Nucleus accumbens (tissue), 56 donors: ENCODE data around the gene JTB.
"Not testable (repeated sequence)": the region's sequence is repeated elsewhere in the genome, so short reads cannot be mapped to it uniquely, and the experiment has no call there.

Source experiments
- DNase-seq, 56 donors: peaks; one replicate each; lab custom pipeline; 2025; lab: John Stamatoyannopoulos, UW

JTB gene

GRCh38 chr1:153981735-153982134 lies 4.3 kb upstream of the JTB start:
- DNase-seq: not testable (repeated sequence)

DNA sequence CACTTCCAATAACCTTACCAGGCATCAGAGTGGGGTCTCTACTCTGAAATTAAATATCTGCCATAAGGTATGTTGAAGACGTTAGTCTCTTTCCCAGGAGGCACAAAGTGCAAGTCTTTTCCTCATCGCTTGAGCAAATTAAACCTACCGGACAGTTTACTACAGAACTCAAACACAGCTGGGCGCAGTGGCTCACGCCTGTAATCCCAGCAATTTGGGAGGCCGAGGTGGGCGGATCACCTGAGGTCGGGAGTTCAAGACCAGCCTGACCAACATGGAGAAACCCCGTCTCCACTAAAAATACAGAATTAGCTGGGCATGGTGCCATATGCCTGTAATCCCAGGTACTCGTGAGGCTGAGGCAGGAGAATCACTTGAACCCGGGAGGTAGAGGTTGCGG lies 1.6 kb upstream of the JTB start:
- not testable (repeated sequence) for DNase-seq

- DNase-seq: no peak
Observed at GRCh38 chr1:153978274-153978909, 918 bp upstream of the JTB start.

DNA sequence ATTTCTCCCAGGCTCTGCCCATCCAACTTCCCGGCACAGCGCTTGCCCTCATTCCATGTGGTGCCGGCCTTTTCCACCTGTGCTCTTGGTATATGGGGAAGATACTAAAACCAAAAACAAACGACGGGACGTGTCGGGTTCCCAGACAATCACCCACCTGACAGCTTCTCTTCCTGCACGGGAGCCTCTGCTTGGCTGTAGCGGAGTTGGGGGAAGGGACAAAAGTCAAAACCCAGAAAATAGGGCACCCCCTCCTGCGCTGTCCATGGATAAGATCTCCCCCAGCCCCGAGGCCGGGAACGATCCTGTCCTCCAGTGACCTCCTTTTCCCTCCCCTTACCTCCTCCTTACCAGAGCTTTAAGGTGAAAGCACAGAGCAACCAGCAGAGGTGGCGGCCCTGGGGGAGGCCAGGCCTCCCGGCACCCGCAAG lies 640 bp downstream of the JTB start:
- no peak for DNase-seq

DNA sequence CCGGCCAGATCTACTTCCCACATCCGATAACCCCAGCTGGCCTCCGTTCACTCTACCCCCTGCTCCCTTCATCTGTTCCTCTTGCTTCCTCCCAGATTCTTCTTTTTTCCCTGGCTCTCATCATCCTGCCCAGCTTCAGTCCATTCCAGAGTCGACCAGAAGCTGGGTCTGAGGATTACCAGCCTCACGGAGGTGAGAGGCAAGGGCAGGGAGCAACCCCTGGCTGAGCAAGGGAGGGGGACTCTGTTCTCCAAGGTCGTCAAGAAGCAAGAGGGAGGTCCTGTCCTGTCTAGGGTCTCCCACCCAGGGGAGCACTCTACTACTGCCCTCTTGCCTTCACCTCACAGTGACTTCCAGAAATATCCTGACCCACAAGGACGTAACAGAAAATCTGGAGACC lies 3.9 kb downstream of the JTB start:
- DNase-seq: no peak

DNA sequence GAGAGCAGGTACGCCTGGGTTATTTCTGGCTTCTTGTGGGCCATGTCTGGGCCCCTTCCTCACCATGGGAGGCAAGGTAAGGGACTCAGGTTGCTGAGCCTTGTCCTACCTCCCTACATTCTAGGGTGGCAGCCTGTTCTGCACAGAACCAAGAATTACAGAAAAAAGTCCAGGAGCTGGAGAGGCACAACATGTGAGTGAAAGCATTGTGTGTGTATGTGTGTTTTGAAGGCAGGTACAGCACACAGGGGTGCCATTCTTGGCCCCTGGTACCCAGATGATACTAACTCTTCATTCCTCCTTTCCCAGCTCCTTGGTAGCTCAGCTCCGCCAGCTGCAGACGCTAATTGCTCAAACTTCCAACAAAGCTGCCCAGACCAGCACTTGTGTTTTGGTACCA lies 4.4 kb downstream of the JTB start:
- no peak for DNase-seq

DNA sequence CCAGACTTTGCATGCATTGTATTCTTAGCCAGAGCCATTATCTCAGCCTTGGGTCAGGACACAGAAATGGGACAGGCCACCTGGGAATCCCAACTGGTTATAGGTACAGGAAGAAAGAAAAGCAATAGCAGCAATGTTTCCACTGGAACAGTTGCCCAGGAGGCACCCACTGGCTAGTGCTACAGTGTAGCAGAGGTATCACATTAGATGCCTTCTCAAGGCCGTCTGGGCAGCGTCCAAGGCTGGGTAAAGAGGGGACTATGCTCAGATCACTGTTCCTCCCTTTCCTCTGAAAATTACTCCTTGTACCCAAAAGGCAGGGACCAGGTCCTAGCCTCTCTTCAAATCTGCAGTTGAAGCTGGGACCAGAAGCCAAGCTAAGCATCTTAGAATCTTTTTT lies 7.1 kb downstream of the JTB start:
- DNase-seq: no peak

DNA sequence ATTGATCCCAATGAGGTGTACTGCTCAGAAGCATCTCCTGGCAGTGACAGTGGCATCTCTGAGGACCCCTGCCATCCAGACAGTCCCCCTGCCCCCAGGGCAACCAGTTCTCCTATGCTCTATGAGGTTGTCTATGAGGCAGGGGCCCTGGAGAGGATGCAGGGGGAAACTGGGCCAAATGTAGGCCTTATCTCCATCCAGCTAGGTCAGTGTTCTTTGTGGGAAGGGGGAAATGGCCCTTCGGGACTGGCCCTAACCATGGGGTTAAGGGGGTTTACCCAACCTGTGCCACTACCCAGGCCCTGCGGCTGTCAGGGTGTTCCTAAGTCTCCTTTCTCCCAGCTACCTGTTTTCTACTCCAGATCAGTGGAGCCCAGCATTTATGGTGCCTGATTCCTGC lies 8.5 kb downstream of the JTB start:
- no peak for DNase-seq

GRCh38 chr1:153968408-153968807 lies 9.1 kb downstream of the JTB start:
- no peak for DNase-seq

GRCh38 chr1:153968000-153968363 lies 9.5 kb downstream of the JTB start:
- DNase-seq: no peak

DNA sequence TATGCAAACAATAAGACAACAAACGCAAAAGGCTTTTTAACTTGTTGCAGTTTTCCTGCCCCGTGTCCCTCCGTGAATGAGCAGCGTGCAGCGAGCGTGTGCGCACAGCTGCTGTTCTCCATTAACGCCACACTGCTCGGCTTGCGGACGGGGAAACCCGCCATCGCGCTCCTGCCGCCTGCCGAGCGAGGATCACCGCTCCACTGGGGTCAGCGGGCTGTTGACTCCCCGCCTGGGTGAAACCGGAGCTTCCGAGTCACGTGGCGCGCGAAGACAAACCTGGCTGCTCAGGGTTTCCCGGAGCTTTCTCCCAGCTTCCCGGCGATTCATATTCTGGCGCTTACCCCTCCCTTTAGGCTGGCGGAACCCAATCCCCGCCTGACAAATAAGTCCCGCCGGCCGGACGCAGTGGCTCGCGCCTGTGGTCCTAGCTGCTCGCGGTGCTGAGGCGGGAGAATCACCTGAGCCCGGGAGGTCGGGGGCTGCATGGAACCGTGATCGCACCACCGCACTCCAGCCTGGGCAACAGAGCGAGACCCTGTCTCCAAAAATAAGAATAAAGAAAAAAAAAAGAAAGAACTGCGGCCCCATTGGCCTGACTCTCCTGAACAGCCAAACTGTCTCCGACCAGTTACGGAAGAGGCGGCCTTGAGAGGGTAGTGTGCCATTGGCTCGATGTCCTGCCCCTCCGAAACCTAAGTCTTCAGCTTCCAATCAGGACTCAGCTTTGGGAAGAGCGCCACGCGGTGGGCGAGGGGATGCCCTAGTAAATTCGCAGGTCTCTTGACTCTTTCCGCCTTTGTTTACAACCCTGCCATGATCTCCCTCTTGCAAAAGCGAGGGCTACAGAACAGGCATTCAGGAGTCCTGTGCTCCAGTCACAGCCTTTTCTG lies 10.1 kb downstream of the JTB start, which contains the start of gene CREB3L4:
Gene CREB3L4 (plus strand): TSS at position 796 of the 893 bp plus-strand sequence. CDS start 624 bp downstream, outside the sequence.
- peak; percentile 52 to 96 (median 89) for DNase-seq

GRCh38 chr1:153963850-153964331 lies 13.6 kb downstream of the JTB start:
- peak in 2 of 56 donors; percentile 50 to 51 for DNase-seq

DNA sequence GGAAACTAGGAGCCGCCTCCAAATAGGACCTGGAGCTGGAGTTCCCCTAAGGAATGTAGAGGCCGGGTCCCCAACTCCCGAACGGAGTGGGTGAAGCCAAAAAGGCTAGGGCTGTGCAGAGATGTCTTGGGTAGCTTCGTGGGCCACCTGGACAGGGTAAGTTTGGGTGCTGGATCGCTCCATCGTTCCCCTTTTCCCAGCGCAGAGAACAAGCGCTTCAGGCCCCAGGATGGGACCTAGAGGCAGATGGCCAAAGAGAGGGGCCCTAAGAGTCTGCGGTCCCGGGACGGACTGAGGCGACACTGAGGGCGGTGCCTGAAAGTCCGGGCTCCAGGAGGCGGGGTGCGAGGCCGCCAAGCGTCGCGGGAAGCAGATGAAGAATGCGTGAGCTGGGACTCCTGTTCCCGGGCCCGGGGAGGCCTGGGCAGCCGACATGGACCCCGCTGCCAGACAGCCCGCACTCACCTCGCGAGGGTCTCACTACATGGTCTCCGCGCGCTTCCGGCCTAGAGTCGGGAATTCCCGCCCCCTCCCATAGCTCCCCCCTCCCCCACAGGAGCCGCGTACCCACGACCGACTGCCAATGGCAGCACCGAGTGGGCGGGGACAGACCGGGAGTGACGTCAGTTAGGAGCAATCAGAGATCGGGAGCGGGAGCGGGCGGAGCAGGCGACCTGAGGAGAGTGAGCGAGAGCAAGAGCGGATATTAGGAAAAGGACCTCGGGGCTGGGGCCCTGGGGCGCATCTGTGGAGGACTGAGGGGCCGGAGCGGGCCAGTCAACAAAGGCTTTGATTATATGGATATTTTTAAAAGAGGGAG lies 14.2 kb downstream of the JTB start, which contains the start of gene SLC39A1:
Gene SLC39A1 (minus strand): TSS at position 508 of the 820 bp plus-strand sequence. CDS start 822 bp downstream, outside the sequence.
- DNase-seq: peak; percentile 71 to 99 (median 95)

DNA sequence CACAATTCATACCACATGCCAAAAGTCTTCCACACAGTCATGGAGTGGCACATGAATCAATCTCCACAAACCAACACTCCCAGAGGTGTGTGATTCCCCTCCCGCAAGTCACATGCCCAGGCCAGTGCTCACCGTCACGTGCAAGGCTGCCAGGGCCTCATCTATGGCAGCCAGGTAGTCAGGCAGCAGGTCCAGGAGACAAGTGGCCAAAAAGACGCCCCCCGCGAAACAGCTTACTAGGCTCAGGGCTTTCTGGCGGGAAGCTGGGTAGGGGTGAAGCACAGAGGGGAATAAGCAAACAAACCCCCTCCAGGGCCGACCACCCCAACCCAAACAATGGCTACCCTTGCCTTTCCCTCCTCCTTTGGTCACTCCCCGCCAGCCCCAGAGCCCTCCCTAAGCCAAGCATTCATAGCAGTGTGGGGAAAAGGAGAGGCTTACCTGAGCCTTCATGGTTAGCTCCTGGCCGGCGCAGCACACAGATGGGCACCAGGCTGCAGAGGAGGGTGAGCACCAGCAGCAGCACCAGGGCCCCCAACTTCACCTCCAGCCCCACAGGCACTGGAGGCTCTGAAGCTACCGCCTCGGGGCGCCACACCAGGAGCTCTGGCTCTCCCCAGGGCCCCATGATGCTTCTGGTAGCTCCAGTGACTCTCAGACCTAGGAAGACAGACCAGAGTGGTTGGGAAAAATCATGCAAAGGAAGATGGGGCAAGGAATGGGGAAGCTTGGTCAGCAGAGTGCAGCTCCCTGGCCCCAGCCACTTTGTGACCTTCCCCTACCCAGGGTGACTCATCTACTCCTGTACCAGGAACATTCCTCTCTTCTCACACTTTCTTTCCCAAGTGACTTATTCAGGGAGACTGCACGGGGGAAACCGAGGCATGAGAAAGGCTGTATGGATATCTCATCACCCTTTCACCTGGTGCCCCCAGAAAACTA lies 15.1 kb downstream of the JTB start:
- DNase-seq: no peak

GRCh38 chr1:153961421-153961820 lies 16.1 kb downstream of the JTB start:
- no peak for DNase-seq

DNA sequence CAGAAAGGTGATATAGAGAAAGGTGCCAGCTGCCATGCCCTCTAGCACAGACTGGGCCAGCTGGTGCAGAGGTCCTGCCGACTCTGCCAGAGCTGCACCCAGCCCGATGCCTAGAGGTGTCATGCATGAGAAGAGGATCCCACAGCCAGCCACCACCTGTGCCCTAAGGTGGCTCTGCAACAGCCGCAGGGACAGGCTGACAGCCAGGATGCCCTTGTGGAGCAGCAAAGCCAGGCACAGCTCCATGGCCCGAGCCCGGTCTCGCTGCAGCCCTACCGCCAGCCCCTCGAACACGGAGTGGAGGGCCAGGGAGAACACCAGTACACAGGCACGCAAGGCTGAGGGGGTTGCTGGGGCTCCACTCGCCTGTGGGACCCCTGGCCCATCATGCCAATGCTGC lies 17.3 kb downstream of the JTB start:
- DNase-seq: no peak

DNA sequence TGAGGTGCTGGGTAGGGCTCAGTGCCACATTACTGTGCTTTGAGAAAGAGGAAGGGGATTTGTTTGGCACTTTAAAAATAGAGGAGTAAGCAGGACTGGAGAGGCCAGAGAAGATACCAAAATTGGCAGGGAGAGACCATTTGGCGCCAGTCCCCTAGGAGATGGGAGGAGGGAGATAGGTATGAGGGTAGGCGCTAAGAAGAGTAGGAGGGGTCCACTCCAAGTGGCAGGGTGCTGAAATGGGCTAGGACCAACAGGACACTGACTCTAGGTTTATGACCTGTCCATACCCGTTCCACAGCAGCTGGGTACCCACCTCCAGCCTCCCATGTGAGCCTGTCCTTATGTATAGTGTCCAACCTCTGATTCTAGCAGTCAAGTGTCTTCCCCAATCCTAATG lies 18.0 kb downstream of the JTB start:
- no peak for DNase-seq

GRCh38 chr1:153958961-153959260 lies 18.6 kb downstream of the JTB start:
- no peak for DNase-seq

DNA sequence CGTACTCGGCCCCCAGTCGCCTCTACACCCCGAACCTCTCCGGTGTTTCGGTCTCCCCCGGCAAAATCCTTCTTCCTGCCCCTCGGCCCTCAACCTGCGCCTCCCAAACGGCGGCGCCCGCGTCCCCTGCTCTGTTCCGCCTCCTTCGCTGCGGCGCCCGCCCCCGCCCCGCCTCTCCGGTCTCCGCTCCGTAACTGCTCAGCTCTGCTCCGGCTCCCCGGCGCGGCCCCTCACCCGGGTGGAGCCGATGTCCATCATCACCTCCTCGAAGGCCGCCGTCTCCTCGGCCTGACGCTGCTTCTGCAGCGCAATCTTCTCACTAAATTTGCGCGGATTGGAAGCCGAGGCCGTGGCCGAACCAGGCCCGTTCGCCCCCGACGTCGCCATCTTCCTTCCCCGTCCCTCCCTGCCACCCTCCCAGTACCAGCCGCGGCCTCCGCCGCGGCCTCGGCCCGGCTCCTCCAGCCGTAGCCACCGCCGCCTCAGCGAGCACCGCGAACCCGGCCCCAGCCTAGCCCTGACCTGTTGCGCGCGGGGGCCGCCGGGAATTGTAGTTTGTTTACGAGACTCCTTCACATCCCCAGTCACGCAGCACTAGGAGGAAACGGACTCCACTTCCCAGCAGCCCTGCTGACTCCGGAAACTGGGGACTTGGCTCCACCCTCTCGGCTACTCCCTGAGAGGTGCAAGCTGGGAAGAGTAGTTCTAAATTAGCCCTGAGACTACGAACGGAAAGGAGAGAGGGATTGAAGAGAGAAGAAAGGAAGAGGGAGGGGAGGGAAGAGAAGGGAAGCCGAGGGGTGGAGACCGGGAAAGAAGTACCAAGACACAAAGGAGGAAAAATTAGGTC lies 19.1 kb downstream of the JTB start, which contains the start of gene CRTC2:
Gene CRTC2 (minus strand): TSS at position 502 of the 850 bp plus-strand sequence. CDS start 115 bp downstream, at position 387.
- DNase-seq: peak; percentile 77 to 100 (median 98)
